HuH-7 (cell line): ENCODE results near the gene ZNF112.
A peak's percentile ranks its signal among the peaks of the same experiment; 100 is the strongest.
"Not testable (repeated sequence)": the region's sequence is repeated elsewhere in the genome, so short reads cannot be mapped to it uniquely, and the experiment has no call there.

Experiments used
- DNase-seq: peaks from one replicate; pipeline ENCODE4 v3.0.0; 2011; ENCODE audit warnings: low spot score

The ZNF112 gene

DNA sequence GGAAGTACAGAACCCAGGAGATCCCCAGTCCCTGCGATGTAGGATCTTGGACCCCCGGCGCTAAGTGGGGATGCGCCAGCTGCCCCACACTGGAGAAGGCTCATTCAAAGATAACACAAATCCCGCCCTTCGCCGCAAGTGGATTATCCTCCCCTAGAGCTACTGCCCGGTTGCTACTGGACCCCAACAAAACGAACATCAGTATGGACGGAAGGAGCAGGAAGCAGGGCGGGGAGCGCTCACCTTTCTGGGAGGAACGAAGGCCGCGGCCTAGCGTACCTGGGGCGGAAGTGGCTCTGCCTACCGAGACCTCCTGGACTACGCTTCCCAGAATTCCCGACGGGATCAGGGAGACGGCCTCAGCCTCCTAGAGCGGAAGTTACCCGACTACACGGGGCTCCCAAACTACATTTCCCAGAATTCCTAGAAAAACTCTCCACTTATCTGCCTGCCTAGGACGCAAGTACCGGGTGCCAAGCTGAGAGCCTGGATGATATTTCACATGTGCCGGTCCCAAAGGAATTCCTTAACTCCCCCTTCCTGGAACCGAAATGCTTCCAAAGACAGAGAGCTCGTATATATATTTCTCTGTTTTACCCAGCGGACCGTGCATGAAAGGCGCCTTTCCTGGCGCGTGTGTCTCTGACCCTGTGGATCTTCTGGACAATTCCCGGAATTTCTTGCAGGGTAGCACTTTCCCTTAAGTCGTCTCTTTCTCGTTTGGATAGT, at the start of gene ZNF112:
ZNF112 (minus strand) TSS at position 298 of the 729 bp plus-strand sequence. CDS start 16,141 bp downstream, outside the sequence.
- peak; percentile 57 for DNase-seq

DNA sequence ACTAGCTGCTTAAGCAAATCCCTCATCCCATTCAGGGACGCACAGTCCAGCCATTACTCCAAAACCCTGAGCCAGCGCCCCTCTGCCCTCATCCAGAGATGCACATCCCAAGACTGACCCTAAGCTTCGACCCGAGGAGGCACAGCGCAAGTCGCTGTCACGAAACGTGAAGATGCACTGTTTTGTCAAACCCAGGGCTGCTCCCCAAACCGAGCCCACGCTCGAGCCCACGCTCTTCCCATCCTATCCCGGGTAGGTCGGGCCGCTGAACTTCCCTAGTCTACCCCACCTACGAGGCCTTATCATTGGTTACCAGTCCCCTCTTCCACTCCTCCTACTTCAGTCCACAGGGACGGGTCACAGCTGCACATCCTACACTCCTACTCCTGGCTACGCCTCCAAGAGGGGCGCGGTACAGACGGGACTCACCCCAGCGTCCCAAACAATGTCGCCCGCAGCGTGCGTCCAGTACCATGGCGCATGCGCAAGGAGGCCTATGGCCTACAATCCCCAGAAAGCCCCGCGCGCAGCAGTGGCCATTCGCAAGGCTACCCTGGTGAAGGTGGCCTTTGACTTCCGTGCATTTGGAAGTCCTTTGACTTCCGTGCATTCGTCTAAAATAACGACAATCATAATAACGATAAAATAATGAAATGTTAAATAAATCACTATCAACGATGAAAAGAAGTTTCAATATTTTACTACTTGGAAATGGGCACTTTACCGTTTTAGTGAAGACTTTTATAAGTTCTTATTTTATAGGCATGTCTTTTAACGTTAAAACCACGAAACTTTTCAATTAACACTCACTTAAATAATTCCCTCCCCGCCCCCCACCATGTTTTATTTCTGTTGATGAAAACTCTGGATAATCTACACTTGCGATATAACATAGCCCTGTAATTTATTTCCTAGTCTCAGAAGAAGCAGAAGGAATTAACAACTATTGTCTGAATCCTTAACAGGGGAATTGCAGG, 44.9 kb upstream of the ZNF112 start, which contains the start of gene ZNF285:
ZNF285 (minus strand) TSS at position 470 of the 977 bp plus-strand sequence. CDS start 4,395 bp downstream, outside the sequence.
- peak; percentile 92 for DNase-seq

DNA sequence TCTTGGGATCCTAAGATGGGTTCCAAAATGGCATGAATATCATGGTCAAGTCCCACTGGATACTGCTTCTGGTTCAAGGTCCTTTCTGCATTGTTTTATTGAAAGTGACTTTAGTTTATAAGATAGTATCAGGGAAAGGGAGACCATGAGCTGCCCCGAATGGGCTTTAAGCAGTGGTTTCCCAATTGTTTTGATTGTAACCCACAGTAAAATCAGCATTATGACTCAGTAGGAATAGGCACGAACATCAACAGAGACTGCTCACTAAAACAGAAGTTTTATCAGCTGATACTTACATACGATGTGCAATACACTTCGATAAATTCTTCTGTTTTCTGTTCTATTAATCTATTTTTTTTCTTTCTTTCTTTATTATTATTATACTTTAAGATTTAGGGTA, 32.8 kb upstream of the ZNF112 start:
- DNase-seq: not testable (repeated sequence)

DNA sequence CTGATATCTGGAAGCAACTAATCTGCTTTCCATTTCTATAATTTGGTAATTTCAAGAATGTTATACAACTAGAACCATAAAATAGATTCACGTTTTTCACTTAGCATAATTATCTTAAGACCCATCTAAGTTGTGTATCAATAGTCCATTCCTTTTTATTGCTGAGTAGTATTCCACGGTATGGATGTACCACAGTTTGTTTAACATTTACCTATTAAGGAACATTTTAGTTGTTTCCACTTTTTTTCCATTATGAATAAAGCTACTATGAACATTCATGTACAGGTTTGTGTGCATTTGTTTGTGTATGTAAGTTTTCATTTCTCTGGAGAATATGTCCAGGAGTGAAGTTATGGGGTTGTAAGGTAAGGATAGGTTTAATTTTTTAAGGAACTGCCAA, 18.3 kb upstream of the ZNF112 start:
- DNase-seq: no peak

DNA sequence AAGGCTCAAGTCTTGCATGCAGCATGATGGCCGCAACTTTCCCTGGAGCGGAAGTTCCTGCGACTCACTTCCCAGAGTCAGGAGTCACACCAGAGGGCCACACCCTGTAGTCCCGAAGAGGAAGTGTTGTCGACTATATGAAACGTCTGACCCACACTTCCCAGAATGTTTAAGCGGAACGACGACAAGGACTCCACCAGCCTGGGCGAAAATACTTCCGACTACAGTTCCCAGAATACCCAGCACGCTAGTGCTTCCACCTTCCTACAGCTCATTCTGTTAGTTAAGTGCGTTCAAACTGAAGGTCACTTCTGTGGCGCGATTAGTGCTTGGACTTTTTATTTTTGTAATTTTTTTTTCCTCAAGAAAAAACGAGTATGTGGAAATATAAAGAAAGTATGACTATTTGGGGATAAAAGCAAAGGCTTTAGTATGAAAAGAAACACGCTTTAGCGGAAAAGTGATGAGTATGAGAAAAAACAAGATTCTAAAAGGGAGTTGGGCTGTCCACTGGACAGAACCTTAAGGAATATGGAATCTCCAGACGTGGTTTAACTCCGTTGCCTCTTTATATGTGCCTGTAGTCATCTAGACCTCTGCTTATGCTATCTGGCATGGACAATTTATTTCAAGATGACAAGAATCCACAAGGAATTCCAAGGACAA, 15.5 kb upstream of the ZNF112 start:
- no peak for DNase-seq

DNA sequence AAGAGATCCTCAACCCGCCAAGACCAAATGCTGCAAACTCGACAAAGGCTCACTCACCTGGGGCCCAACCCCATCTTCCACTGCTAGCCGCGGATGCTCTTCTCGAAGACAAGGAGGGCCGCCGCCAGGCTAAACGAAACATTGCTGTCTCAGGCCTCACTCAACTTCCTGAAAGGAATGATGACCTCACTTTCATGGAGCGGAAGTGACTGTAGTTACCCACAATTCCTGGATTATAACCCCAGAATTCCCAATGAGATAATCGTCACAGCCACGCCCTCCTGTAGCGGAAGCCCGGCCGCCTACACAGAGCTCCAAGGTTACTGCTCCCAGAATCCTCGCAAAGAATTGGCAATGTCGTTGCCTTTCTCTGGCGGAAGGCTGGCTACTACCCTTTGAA, 10.5 kb upstream of the ZNF112 start:
- no peak for DNase-seq

DNA sequence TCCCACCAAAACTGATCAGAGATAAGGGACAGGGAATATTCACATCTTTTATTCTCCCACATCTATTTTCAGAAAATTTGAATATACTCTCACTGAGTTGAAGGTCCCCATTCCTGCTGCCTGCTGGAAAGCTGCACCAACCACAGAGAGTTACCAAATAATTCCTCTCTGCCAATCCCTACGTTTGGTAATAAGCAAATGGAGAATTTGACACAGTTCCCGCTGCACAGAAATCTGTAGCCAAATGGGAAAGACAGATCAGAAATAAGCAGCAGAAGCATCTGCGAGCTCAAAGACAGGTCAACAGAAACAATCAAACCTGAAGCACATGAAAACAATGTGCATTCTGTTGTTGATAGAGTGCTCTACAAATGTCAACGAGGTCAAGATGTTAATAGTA, 9.9 kb downstream of the ZNF112 start:
- DNase-seq: no peak

DNA sequence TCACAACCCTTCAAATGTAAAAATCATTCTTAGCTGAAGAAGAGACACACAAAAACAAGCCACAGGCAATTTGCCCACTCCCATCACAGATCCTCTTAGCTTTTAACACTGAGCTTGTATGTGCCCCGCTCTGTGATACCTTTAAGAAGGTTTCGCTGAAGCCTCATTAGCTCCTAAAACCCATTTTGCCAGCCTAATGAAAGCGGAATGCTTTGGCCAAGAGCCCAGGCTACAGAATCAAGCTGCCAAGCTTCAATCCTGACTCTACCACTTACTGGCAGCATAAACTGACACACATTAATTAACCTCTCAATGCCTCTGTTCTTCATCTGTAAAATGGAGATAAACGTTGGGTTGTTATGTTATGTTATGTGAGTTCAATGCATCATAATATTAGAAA, 10.5 kb downstream of the ZNF112 start:
- DNase-seq: no peak

DNA sequence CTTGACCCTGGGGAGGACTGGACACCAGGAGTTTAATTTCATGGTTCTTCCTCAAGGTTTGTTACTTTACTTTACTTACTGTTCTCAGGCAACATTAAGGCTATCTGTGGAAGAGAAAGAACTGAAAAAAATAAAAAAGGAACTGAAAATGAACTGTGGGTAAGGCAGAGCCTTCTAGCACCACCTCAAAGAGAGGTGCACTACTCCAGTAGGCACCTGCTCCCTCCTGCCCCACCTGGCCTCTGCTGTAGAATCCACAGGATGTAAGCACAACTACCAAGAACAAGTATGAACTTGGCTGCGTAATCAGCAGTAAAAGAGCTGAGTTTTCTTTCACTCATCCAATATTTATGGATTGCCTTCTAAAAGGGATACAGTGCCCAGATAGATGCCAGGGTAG, 12.2 kb downstream of the ZNF112 start:
- no peak for DNase-seq

DNA sequence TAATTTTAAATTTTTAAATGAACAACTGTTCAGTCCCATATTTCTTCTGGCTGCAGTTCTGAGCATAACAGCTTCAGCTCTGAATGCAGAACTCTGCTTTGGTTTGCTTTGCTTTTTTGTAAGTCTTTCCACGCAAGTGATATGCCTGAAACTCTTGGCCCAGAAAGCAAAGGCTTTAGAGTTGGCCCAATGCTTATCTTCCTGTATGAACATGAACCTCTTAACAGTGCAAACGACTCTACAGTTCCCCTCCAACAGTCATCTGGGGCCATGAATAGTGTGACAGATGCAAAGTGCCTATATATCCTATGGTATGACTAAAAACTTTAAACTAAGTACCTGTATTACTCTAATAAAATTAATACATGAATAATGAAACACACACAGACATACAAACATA, 14.7 kb downstream of the ZNF112 start:
- no peak for DNase-seq

DNA sequence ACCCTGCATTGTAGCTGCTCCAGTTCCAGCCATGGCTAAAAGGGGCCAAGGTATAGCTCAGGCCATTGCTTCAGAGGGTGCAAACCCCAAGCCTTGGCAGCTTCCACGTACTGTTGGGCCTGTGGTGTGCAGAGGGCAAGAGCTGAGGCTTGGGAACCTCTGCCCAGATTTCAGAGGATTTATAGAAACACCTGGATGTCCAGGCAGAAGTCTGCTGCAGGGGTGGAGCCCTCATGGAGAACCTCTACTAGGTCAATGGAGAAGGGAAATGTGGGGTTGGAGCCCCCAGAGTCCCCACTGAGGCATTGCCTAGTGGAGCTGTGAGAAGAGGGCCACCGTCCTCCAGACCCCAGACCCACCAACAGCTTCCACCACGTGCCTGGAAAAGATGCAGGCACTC, 21.8 kb downstream of the ZNF112 start:
- not testable (repeated sequence) for DNase-seq

DNA sequence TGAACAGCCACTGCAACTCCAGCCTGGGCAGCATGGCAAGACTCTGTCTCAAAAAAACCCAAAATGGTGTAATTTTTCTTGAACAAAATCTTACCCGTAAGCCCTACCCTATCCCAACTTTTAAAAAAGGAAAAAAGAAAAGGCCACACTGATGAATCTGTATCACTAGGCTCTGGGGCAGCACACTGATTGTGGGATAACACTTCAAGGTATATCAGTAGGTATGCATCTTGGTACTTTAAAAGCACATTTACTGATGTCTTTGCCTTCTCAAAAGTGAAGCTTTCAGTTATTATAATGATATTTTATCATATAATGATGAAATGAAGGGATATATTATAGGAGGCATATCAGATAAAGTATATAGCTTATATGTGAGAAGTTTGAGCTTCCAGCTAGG, 24.3 kb downstream of the ZNF112 start:
- DNase-seq: no peak

DNA sequence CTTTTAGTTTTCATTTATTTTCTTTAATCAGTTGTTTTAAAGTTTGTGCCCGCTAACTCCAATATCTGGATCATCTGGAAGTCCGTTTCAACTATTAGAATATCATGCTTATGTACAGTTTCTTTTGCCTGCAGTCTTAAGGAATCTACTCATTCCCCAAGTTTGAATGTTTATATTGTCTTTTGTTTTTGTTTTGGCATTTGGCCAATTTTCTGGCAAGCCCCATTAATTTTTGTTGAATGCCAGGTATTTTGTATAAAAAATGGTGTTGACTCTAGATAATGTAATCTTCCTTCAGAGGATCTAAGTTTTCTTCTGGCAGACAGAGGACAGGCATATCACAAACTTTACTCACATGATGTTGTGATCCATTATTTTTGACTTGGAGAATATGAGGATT, 40.6 kb downstream of the ZNF112 start:
- DNase-seq: no peak

DNA sequence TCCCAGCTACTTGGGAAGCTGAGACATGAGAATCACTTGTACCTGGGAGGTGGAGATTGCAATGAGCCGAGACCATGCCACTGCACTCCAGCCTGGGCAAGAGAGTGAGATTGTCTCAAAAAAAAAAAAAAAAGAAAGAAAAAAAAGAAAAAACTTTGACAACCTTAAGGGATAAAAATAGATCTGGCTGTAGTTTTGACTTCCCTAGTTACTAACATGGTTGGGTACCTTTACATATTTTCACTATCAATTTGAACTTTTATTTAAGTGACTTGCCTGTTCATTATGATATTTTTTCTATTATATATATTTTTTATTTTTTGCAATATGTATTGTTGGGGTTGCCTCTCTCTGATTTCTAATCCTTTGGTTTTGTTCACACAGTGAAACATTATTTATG, 43.2 kb downstream of the ZNF112 start:
- no peak for DNase-seq

DNA sequence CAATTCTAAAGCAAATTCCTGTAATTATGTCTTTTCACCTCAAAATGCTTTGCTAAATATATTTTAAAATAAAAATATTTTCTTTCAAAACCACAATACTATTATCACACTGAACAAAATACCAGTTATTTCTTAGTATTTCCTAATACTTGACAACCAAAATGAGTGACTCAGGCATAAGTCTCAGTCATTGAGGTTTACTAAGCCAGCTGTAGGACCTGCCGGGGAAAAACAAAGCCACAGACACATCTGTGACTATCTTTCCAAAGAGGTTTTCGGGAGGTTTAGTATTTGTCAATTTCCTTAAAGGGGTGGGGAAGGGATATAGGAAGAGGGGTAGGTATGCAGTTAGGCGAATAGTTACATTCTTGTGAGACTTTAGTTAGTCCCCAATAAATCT, 48.5 kb downstream of the ZNF112 start:
- no peak for DNase-seq

DNA sequence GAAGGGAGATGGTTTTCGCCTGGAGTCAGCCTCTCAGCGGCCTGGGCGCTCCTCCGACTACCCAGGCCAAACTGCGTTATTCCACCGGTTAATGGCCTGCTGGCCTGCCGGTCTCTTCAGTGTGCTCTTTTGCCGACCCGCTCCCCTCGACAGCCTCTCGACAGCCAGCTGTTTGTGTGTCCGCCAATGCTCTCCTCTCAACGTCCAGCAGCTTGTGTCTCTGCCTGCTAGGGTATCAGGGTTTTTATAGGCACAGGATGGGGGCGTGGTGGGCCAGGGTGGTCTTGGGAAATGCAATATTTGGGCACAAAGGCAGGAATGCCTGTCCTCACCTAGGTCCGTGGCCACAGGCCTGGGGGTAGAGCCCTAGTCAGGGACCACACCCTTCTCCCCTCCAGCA, 50.2 kb downstream of the ZNF112 start:
- no peak for DNase-seq

DNA sequence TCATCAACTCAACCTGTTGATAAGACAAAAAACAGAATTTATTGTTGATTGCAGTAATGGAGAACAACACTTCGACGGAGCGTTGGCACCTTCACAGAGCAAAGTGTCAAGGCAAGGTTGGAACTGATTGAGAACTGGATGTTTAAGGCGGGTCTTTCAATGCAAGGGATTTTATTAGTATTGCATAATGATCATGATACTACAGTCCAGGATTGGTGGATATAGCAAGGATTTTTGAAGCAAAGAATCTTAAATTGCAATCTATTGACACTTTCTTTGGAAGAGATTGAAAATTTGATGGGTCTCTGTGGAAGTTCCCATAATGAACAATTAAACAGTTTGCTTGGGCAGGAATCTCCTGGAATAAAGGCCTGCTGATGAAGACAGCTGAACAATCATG, 51.0 kb downstream of the ZNF112 start:
- DNase-seq: no peak

DNA sequence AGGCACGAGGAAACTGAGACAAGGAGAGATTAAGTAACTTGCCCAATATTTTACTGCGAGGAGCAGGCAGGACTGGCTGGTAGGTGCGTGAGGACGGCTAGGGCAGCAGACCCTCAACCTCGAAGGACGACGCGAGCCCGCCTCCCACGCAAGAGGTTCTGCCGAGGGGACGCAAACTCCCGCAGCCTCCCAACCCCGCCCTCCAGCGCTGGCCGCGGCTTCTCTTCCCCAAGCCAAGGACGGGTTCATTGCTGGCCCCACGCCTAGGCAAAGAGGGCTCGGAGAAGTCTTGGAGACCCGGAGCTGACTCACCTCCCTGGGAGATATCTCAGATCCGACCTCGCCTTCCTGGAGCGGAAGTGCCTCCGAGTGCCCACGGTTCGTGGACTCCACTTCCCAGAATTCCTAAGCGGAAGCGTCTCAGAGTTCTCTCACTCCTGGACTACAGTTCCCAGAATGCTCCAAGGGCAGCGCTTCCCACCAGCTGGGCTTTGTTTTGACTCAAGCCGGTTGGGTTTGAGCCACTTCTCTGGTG, 51.8 kb downstream of the ZNF112 start, which contains the start of gene ZNF235:
ZNF235 (minus strand) TSS at position 367 of the 535 bp plus-strand sequence. CDS start 1,621 bp downstream, outside the sequence.
- peak; percentile 80 for DNase-seq

DNA sequence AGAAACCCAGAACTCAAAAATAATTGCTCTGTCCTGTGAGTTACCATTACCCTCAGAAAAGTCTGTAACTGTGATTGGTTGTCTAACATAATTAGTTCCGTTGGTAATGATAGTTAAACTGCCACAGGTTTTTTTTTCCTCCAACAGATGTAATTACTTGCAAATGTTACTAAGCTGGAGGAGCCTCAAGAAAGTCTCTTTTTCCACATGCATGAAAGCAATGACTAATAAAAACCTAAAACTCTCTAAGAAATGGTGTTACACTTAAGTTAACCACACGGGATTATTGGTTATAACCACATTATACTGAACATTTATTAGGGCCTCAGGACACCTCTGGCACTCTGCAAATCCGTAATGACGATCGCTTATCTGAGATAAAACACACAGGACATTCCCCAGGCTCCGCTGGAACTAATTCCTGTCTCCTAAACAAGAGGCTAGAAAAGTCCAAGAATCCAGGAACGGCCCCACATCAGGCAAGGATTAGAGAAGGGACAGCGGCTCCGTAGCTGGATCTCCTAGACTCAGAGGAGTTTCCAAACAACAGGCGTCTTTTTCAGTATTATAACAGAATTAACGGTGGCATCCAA, 52.4 kb downstream of the ZNF112 start:
- DNase-seq: peak; percentile 5

DNA sequence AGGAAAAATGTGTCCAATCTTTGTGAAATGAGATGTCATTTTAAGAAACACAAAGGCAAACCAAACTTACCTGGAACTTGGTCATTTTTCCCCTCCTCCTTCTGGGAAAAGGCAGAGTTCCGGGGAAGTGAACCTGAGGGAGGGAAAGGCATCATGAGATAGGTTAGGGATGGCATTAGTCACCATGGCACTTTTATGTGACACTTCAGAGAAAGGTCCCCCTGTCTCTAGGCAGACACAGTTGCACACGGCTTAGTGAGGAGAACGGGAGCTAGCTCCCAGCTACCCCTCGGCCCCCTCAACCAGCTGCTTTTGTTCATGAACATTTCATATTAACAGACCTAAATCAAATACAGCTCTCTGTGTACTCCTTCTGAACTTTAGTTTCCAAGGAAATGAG, 53.2 kb downstream of the ZNF112 start:
- no peak for DNase-seq

DNA sequence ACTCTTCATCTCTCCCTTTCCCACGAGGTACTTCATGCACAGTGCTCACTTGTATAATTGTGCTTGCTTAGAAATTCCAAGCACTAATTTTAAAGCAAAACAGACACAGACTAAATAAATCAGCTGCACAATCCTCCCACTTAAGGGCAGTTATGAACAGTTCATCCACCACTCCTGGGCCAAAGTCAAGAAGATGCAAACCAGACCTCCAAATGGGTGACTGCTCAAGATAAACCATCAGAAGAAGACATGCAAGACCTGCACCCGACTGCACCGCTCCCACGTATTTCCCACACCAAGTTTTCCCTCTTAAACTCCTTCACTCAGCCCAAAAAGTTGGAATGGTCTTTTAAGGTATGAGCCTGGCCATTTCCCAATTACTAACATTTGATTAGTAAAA, 71.5 kb downstream of the ZNF112 start:
- DNase-seq: no peak

DNA sequence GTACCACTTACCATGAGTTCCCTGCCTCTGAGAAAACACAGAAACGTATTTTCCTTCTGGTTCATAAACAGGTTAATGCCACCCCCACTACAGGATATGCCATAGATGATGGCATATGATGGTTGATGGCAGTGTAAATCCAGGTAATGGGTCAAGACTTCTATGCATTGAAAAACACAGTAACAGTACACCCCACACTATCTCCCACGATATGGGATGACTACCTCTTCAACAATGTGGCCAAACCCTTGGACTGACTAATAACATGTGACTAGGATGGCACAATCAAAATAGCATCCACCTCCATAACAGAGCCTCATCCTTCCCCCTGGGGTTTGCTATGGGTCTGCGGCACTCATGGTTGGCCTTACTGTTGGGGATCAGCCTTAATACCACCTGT, 73.6 kb downstream of the ZNF112 start:
- DNase-seq: no peak
